A204.1 (cell line): Measurements from ENCODE around the gene GAB1.

ENCODE experiments used
- FAIRE-seq: peaks from 2 replicates; lab custom pipeline; 2012; peaks lifted over from hg19 to GRCh38; lab: Jason Lieb, UNC

Gene GAB1

DNA sequence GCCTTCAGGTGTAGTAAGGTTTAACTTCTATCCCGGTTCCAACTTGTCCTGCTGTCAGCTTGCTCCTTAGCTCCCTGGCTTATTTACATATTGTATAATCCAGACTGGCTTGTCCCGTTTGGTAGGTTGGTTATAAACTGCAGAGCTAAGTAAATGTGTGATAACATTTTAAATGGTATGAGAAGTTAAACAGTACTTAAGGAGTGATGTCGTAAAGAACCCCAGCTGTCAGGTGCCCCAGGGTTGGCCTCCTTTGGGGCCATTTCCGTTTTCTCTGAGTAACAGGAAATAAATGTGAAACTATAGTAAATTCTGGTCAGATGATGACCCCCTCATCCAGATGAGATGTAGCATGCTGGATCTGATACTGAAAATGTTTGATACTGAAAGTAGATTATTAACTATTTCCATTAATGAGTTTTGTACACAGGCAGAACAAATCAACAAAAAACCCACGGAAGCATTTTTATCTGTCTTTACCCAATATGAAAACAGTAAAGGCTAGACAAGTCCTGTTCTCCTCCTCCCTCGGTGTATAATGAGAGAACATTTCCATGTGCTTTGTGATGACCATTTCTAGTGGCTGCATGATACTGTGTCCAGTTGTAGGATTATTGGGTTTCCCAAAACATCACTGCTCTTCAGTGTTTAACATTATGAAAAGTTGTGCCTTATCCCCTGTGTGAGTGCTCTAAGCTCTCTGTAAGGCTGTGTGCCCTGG, 22.4 kb downstream of the GAB1 start:
- FAIRE-seq, result no peak

GRCh38 chr4:143359644-143360193, 23.0 kb downstream of the GAB1 start:
- no peak for FAIRE-seq

GRCh38 chr4:143360838-143361625, 24.4 kb downstream of the GAB1 start:
- FAIRE-seq, result no peak

DNA sequence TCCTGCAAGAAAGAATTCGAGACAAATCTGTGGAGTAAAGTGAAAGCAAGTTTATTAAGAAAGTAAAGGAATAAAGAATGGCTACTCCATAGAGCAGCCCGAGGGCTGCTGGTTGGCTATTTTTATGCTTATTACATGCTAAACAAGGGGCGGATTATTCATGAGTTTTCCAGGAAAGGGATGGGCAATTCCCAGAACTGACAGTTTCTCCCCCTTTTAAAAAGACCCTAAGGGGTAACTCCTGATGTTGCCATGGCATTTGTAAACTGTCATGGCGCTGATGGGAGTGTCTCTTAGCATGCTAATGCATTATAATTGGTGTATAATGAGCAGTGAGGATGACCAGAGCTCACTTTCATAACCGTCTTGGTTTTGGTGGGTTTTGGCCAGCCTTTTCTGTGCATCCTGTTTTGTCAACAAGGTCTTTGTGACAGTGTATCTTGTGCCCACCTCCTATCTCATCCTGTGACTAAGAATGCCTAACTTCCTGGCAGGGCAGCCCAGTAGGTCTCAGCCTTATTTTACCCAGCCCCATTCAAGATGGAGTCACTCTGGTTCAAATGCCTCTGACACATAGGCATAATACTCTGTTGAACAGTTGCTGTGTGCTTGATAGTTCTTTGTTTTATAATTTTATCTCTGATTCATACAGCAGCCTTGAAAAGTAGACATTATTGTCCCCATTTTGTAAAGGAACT, 25.8 kb downstream of the GAB1 start:
- FAIRE-seq, result no peak

- FAIRE-seq, result no peak
Measured at GRCh38 chr4:143363332-143363731, 26.7 kb downstream of the GAB1 start.

- no peak for FAIRE-seq
Measured at GRCh38 chr4:143364063-143364462, 27.4 kb downstream of the GAB1 start.

GRCh38 chr4:143367863-143368262, 31.2 kb downstream of the GAB1 start:
- FAIRE-seq, result no peak

GRCh38 chr4:143369552-143369951, 32.9 kb downstream of the GAB1 start:
- no peak for FAIRE-seq

DNA sequence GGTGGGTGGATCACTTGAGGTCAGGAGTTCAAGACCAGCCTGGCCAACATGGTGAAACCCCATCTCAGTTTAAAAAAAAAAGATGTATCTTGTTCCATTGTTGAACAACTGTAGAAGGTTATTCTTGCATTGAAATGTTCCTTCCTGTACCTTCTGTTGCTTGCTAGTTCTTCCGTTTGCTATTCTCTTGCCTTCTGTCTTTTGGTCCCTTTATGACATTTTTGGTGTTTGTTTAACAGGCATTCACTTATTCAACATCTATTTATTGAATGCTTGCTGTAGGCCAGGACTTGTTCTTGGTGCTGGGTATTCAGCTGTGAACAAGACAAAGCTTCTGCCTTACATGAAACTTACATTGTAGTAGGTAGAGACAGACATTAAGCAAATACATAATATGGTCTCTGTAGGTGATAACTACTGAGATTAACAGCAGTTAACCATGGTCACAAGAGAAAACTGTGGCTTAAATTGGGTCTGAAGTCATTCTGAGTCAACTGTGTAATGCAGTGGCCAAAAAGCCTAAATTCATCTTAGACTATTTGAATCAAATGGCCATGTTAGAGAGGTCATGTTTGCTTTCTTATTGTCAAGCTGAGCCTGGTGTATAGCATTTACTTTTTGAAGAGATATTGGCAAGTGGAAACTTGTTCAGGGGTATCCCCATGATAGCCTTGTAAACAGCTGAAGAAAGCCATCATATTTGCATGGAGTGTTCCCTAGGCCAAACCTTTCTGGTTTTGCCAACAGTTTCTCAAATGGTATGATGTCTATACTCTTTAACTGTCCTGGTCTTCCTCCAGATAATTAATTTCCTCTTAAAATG, 35.6 kb downstream of the GAB1 start:
- FAIRE-seq, result no peak

GRCh38 chr4:143374255-143374654, 37.6 kb downstream of the GAB1 start:
- no peak for FAIRE-seq

DNA sequence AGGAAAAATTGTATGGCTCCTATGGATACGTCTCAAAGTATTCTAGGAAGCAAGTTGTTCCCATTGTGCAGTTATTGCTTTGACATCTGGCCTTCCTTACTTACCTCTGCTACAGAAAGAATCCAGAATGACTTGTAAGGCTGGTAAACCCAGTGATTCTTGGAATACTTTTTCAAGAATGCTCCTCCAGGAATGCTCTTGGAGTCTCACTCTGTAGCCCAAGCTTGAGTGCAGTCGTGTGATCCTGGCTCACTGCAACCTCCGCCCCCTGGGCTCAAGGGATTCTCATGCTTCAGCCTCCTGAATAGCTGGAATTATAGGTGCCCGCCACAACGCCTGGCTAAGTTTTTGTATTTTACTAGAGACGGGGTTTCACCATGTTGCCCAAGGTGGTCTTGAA, 38.1 kb downstream of the GAB1 start:
- FAIRE-seq, result no peak

- FAIRE-seq, result no peak
Measured at GRCh38 chr4:143375326-143376073, 38.8 kb downstream of the GAB1 start.

DNA sequence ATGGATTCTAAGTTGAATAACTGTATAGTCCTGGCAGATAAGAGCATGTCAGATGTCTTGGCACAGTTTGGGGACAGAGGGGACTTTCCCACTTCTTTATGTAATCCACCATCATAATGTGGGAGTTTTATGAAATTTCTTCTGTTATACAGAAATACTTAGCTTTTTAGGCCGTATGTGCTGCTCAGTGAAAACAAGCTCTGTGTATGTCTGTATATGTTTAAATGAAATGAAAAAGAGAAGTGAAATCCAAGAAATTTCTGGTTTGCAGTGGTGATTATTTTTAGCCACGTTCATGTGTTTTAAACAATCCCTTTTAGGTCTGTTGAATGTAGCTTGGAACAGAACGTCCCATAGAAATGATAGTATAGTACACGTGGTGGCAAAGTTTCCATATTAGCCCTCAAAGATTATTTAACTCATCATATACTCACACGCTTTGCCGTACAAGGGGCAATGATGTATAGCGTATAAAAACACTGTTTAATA, 41.0 kb downstream of the GAB1 start:
- no peak for FAIRE-seq

DNA sequence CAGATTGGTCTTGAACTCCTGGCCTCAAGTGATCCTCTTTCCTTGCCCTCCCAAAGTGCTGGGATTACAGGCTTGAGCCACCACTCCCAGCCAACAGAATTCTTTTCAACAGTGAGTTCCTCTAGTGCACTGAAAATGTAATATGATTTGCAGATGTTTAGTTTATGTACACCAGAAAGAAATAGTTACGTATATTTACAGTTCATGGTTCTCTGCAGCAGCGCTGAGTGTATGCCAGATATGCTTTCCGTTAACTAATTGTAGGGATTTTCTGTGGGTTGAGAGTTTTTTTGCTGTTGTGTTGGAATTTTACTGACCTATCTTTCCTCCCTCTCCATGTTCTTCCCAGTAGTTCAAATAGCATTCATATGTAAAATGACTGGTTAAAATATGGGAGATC, 44.0 kb downstream of the GAB1 start:
- no peak for FAIRE-seq

DNA sequence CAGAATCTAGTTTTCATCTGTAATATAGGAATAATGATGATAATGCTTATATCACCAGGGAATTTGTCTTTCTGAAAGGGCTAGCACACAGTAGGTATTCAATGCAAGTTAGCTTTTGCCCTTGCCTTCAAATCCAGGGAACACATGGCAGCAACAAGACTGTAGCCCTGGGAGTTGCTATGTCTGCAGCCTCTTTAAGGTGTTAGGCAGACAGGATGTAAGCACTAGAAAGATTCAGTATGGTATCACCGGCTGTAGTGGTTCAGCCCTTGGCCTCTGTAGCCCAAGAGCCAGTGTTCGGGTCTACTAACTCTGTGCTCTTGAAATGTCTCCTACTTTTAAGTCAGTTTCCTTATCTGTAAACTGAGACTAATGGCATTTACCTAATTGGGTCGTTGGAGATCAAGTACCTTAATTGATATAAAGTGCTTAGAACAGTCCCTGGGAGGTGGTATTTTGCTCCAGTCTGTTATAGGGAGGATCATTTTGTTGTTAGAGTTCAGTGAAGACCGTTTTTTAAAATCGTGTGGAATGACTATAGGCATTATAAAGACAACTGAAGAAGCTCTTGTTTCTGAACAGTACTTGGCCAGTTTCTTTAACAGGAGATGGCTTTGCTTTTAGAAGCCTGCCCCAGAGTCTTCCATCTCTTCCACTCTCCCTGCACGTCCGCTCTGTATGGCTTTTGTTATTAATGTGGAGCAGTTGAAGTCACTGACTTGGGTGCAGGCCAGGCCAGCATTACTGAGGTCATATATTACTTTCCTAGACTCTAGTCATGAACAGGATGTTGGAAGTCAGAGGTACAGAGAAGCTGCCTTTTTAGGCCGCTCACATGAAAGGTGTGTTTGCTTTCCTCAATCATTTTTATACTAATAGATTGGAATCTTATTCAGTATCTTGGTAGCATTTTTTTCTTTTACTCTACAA, 44.8 kb downstream of the GAB1 start:
- no peak for FAIRE-seq

GRCh38 chr4:143382596-143382995, 45.9 kb downstream of the GAB1 start:
- FAIRE-seq, result no peak

- no peak for FAIRE-seq
Measured at GRCh38 chr4:143383005-143383574, 46.4 kb downstream of the GAB1 start.

DNA sequence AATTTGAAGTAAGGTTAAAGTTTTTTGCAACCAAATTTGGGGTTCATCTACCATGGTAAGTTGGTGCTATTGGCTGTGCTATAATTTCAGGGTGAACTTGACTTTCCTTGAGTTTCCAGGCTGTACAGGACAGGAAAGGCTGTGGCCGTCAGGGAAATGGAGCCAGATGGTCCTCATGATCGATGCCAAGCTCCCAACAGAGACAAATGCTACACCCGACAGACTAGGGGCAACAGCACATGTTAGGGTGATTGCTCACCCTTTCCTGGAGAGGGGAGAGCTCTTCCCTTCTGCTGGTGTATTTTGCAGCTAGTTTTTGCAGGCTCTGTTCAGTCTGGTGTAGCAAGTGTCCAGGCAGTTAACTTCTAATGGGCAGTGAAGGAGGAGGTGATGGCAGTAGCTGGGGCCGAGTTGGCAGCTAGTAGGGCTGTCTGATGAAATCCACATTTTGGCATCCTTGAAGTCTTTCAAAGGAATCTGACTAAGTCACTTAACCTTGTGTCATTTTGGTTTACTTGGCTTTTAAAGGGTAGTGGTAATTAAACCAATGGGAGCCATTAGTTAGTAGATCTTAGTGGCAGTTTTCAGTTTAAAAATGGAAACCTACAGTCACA, 47.8 kb downstream of the GAB1 start:
- no peak for FAIRE-seq

DNA sequence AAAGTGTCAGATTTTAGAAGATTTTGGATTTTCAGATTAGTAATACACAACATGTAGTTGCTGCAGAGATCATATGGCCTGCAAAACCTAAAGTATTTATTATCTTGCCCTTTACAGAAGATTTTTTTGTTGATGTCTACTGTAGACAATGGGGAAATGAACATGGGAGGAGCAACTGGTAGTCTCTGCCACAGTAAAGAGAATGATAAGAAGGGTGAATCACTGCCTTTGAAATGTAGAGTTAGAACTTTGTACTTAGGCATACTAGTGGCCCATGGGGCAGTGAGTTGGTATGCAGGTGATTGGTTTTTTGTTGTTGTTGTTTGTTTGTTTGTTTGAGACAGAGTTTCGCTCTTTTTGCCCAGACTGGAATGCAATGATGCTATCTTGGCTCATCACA, 50.1 kb downstream of the GAB1 start:
- FAIRE-seq, result no peak
